ENCODE data around the gene MYT1.
"Not testable (repeated sequence)": the region's sequence is repeated elsewhere in the genome, so short reads cannot be mapped to it uniquely, and the experiment has no call there.

MYT1 gene

DNA sequence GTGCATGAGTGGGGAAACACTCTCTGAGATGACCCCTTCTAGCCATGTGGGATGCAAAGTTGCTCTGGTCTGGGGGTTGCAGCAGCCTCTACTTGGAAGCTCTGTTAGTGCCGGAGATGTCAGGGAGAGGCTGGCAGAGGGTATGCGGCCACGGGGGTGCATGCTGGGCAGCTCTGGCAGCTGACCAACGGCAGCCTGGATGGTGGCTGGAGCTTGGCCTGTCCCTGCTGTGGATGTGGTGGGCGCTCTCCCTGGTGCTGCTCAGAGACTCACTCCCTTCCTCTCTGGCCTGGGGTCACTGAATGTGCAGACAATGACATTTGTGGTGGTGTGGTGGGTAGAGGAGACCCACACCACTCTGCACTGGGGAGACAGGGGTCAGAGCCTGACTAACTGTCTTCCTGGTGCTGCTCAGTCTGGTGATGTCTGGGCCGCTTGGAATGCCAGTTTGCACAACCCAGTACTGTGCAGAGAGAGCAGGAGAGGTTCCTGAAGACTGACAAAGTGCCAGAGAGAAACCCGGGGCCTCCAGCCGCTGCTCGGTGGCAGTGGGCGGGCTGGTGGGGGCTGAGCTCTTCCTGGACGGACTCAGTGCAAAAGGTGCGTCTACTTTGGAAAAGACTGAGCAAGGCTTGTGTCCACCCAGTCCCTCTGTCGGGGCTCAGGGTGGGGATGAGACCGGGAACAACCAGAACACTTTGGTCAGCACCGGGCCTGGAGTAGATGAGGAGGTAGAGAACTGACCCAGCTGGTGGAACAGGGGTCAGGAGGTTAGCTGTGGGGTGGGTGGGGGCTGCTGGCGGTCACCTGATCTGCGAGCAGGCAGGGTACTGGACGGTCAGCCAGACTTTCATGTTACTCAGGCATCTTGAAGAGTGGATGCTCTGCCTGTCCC, 2.7 kb downstream of the MYT1 start:
- Histone ChIP-seq H3K36me3 (ENCODE audit: insufficient read depth, low read length) (no peaks in the 10 kb centered on the region), H3K9ac (ENCODE audit: low read depth, low read length) (no peak overlapping the region), H3K9me3 (ENCODE audit: control insufficient read depth, insufficient read depth, low read length) (no peaks in the 10 kb centered on the region), H3K4me1 (ENCODE audit: insufficient read depth, low read length) (0 out of 2 replicates have a peak, but pooled peaks cover under 1% of the 10 kb centered on the region)

DNA sequence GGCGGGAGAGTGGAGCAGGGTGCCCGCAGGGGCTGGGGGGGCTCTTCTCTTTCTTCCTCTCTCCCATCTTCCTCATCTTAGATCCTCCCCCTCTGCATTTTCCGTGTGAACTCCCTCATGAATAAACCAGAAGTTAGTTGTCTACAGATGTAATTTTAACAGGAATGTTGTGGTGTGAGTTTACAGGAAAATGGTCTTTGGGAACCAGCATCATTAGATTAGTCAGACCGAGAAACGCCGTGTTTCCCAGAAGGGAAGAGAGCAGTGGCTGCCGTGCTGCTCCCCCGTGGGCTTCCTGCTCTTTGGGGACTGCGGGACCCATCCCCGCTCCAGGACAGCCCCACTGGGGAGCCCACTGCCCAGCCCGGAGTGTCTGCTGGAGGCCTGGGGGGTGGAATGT, 3.4 kb downstream of the MYT1 start:
- H3K9ac ChIP-seq (ENCODE audit: low read depth, low read length): no peak overlapping the region
- H3K9me3 ChIP-seq (ENCODE audit: control insufficient read depth, insufficient read depth, low read length): no peaks in the 10 kb centered on the region
- H3K4me1 ChIP-seq (ENCODE audit: insufficient read depth, low read length): 0 out of 2 replicates have a peak, but pooled peaks cover 5% of the 10 kb centered on the region
- H3K36me3 ChIP-seq (ENCODE audit: insufficient read depth, low read length): no peaks in the 10 kb centered on the region

DNA sequence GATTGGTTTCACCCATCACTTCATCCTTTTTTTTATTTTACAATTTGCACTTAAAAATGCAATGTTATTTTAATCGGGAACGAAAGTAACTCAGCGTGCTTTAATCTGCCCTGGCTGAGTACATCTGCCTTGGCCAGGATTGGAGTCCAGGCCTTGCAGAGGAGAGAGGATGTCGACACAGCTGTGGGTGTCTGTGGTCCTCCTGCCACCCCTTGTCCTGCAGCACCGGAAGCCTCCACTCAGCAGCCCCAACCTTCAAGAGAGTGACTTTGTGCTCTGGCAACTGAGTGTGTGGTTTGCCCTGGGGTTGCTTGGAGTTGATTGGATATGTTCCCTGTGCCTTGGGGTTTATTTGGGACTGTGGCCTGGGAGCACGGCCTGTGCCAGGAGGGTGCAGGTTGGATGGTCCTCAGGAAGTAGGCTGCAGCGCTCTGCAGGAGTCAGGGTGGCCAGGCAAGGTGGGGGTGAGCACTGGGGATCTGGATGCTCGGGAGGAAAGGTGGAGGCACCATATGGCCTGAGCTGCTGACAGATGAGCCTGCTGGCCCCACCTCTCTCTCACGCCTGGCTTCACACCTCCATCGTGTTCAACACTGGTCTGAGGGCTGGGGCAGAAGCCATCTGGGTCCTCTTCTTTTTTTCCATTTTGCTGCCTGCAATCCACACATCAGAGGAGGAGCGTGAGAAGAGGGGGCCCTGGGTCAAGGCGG, 4.3 kb downstream of the MYT1 start:
- H3K4me1 ChIP-seq (ENCODE audit: insufficient read depth, low read length): 0 out of 2 replicates have a peak, but pooled peaks cover 5% of the 10 kb centered on the region
- H3K9ac ChIP-seq (ENCODE audit: low read depth, low read length): no peak overlapping the region
- H3K9me3 ChIP-seq (ENCODE audit: control insufficient read depth, insufficient read depth, low read length): no peaks in the 10 kb centered on the region
- H3K36me3 ChIP-seq (ENCODE audit: insufficient read depth, low read length): no peaks in the 10 kb centered on the region

DNA sequence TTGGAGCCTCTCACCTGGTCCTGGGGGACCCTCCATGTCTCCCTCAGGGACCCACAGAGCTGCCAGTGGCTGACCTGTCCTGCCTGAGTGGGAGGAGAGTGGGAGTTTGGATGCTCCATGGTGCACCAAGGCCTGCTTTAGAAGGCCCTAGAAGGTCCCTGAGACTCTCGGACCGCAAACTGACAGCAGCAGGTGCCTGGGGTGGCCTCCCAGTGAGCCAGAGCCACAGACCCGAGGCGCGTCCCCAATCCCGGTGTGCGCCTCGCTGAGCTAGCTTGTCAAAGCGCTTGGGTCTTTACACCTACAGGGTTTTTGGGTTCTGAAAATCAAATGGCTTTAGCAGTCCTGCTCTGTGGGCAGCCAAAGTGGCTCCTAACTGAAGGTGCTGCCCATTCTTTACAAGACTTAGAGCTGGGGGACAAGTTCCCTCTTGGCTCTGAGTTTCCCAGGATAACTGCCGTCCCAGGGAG, 4.9 kb downstream of the MYT1 start:
- Histone ChIP-seq H3K36me3 (ENCODE audit: insufficient read depth, low read length) (no peaks in the 10 kb centered on the region), H3K9me3 (ENCODE audit: control insufficient read depth, insufficient read depth, low read length) (no peaks in the 10 kb centered on the region), H3K9ac (ENCODE audit: low read depth, low read length) (no peak overlapping the region), H3K4me1 (ENCODE audit: insufficient read depth, low read length) (0 out of 2 replicates have a peak, but pooled peaks cover 5% of the 10 kb centered on the region)

DNA sequence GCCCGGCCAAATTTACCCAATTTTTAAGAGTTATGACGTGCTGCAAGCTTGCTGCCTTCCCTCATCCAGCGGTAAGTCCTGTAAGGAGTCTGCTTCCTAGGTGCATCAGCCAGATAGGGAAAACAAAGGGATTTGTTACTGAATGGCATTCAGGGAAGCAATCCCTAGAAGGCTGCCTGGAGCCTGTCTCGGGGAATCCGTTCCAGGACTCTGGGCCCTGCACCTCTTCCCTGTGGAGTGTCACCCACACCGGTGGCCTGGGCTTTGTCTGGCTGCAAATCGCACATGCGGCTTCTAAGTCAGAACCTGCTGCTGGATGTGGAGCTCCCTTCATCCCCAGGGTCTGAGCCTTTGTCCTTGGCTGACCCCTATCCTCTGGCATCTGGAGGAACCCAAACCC, 7.0 kb downstream of the MYT1 start:
- Histone ChIP-seq H3K36me3 (ENCODE audit: insufficient read depth, low read length) (no peaks in the 10 kb centered on the region), H3K9me3 (ENCODE audit: control insufficient read depth, insufficient read depth, low read length) (no peaks in the 10 kb centered on the region)

DNA sequence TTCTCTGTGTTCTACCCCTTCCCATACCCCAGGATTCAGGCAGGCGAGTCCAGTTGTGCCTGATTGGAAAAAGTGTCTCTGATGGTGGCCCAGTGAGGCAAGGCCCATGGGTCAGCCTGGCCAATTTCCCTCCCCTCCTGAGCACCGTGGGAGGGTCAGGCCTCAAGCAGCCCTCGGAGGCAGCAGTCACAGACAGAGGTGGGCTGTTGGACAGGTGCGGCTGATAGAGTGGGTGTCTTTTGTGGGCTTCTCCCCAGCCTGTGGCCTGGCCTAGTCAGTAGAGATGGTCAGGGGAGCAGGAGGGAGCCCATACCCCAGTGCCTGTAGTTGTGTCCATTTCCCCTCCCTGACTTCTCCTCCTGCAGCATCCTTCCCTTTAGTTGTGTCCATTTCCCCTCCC, 8.9 kb downstream of the MYT1 start:
- H3K4me1 ChIP-seq (ENCODE audit: insufficient read depth, low read length): peaks cover 10% of the 10 kb centered on the region; the same call in 1 of the 2 replicates
- H3K9me3 ChIP-seq (ENCODE audit: control insufficient read depth, insufficient read depth, low read length): no peaks in the 10 kb centered on the region
- no peaks in the 10 kb centered on the region for H3K36me3 ChIP-seq (ENCODE audit: insufficient read depth, low read length)
- H3K9ac ChIP-seq (ENCODE audit: low read depth, low read length): no peak overlapping the region

More for the DNA sequence above, 7.0 kb downstream of the MYT1 start:
- 0 out of 2 replicates have a peak, but pooled peaks cover 5% of the 10 kb centered on the region for H3K4me1 ChIP-seq (ENCODE audit: insufficient read depth, low read length)
- H3K9ac ChIP-seq (ENCODE audit: low read depth, low read length): no peak overlapping the region

DNA sequence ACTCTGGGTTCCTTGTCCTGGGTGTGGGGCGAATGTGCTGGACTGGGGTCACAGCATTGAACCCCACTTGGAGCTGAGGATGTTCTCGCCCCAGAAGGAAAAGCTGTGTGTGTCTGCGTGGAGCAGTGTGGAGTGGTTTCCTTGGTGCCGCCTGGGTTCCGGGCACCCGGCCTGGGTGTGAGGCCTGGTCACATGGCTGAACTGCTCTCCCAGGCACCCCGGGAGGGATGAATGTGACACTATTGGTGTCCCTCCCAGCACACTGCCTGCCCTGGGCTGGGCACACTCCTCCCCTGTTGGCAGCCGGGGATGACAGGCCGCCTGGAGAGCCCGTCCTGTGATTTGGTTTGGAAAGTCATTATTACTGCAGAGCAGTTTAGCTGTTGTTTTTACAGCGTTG, 12.3 kb downstream of the MYT1 start:
- peaks cover 10% of the 10 kb centered on the region; the same call in 1 of the 2 replicates for H3K4me1 ChIP-seq (ENCODE audit: insufficient read depth, low read length)
- H3K36me3 ChIP-seq (ENCODE audit: insufficient read depth, low read length): no peaks in the 10 kb centered on the region
- H3K9me3 ChIP-seq (ENCODE audit: control insufficient read depth, insufficient read depth, low read length): no peaks in the 10 kb centered on the region
- no peak overlapping the region for H3K9ac ChIP-seq (ENCODE audit: low read depth, low read length)

DNA sequence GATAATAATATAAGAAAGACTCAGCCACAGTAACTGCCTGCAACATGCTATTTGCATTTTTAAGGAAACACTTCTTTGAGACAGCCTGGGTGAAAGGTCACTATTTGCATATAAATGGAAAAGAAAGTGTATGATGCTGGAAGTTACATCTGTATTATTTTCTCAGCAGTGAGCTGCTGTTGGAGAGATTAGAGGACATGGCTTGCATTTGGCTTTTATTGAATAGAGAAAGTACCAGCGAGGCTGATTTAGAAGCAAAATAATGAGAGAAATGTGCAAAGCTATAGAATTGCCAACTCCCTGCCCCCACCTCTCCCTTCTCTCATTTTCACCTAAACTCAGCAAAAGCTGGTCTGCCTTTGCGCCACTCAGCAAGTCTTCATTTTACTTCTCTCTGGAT, 12.7 kb downstream of the MYT1 start:
- no peaks in the 10 kb centered on the region for H3K9me3 ChIP-seq (ENCODE audit: control insufficient read depth, insufficient read depth, low read length)
- no peaks in the 10 kb centered on the region for H3K36me3 ChIP-seq (ENCODE audit: insufficient read depth, low read length)
- no peak overlapping the region for H3K9ac ChIP-seq (ENCODE audit: low read depth, low read length)
- H3K4me1 ChIP-seq (ENCODE audit: insufficient read depth, low read length): peaks cover 9% of the 10 kb centered on the region; the same call in 1 of the 2 replicates

DNA sequence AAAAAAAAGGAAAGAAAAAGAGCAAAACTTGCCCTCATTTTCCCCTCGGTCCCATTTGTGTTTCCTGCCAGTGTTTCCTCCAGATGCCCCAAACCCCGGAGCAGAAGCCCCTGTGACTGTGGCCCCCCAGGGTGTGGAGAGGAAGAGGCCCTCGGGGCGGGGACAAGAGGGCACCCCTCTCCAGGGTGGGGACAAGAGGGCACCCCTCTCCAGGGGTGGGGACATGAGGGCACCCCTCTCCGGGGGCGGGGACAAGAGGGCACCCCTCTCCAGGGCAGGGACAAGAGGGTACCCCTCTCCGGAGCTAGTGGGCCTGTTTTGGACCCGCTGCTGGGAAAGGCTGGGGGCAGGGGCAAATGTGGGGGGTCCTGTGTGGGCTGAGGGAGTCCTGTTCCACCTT, 13.1 kb downstream of the MYT1 start:
- Histone ChIP-seq H3K9ac (ENCODE audit: low read depth, low read length) (no peak overlapping the region), H3K4me1 (ENCODE audit: insufficient read depth, low read length) (peaks cover 5% of the 10 kb centered on the region; the same call in 1 of the 2 replicates), H3K36me3 (ENCODE audit: insufficient read depth, low read length) (no peaks in the 10 kb centered on the region), H3K9me3 (ENCODE audit: control insufficient read depth, insufficient read depth, low read length) (no peaks in the 10 kb centered on the region)

DNA sequence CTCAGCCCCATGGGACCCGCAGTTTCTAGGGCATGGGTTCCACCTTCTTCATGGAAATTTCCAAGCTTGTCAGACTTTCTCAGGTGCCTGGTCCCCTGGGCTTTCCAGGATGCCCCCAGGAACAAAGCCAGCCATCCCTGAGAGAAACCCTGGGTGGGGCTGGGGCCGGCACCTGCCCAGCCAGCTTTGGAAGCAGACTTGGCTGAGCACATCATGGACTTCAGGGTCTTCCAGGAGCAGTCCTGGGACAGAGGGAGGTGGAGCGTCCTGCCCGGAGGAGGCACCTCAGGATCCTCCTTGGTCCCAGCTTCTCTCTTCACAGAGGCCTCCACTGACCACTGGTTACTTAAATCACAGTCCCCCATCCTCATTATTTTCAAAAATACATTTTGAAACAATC, 13.5 kb downstream of the MYT1 start:
- Histone ChIP-seq H3K9me3 (ENCODE audit: control insufficient read depth, insufficient read depth, low read length) (no peaks in the 10 kb centered on the region), H3K9ac (ENCODE audit: low read depth, low read length) (no peak overlapping the region), H3K4me1 (ENCODE audit: insufficient read depth, low read length) (peaks cover 5% of the 10 kb centered on the region; the same call in 1 of the 2 replicates), H3K36me3 (ENCODE audit: insufficient read depth, low read length) (no peaks in the 10 kb centered on the region)

DNA sequence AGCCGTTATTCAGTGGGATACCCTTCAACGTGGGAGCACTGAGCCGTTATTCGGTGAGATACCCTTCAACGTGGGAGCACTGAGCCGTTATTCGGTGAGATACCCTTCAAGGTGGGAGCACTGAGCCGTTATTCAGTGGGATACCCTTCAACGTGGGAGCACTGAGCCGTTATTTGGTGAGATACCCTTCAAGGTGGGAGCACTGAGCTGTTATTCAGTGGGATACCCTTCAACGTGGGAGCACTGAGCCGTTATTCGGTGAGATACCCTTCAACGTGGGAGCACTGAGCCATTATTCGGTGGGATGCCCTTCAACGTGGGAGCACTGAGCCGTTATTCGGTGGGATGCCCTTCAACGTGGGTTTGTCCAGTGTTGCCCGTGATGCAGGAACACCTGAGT, 14.7 kb downstream of the MYT1 start:
- H3K4me1 ChIP-seq (ENCODE audit: insufficient read depth, low read length); H3K36me3 ChIP-seq (ENCODE audit: insufficient read depth, low read length); H3K9me3 ChIP-seq (ENCODE audit: control insufficient read depth, insufficient read depth, low read length); H3K9ac ChIP-seq (ENCODE audit: low read depth, low read length): not testable (repeated sequence)

DNA sequence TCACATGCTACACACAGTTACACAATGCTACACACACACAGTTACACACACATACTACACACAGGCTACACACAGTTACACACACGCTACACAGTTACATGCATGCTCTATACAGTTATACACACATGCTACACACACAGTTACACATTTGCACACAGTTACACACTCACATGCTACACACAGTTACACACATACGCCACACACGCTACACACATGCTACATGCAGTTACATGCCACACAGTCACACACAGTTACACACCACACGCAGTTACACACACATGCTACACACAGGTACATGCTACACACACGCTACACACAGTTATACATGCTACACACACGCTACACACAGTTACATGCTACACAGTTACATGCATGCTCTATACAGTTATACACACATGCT, 15.6 kb downstream of the MYT1 start:
- H3K9ac ChIP-seq (ENCODE audit: low read depth, low read length): no peak overlapping the region
- H3K36me3 ChIP-seq (ENCODE audit: insufficient read depth, low read length): no peaks in the 10 kb centered on the region
- H3K4me1 ChIP-seq (ENCODE audit: insufficient read depth, low read length): peaks cover 5% of the 10 kb centered on the region; the same call in 1 of the 2 replicates
- H3K9me3 ChIP-seq (ENCODE audit: control insufficient read depth, insufficient read depth, low read length): no peaks in the 10 kb centered on the region

DNA sequence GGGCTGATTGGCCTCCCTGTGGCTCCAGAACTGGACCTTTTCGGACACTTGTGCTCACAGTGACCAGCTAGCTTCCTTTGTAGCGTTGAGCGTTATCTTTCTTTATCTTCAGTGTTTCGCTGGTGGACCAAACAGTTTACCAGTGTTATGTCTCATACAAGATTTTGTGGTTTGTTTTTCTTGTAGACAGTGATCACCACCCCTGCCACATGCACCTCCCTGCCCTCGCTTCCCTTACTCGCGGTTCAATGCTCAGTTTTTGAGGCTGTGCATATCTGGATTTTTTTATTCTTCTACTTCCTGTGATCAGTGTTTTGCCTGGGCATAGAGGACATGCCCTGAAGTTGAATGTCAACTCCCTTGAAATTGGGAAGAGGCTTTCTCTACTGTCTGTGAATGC, 16.4 kb downstream of the MYT1 start:
- Histone ChIP-seq H3K9me3 (ENCODE audit: control insufficient read depth, insufficient read depth, low read length) (no peaks in the 10 kb centered on the region), H3K36me3 (ENCODE audit: insufficient read depth, low read length) (no peaks in the 10 kb centered on the region), H3K9ac (ENCODE audit: low read depth, low read length) (no peak overlapping the region), H3K4me1 (ENCODE audit: insufficient read depth, low read length) (peaks cover 5% of the 10 kb centered on the region; the same call in 1 of the 2 replicates)

DNA sequence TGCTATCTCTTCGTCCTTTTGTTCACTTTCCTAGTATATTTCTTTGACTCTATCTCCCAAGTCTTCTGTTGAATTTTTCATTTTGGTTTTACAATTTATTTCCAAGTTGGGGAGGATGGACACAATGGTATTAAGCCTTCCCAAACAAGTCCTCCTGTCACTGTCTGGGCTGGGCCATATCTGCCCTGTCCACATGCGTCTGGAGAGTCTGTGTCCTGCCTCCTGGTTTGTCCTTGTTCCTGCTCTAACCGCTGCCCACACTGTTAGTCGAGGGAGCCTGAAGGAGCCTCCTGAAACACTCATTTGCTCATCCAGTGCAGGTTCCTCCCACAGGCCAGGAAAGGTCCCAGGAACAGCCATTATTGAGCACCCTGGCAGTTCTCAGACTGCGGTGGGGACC, 17.1 kb downstream of the MYT1 start:
- Histone ChIP-seq H3K4me1 (ENCODE audit: insufficient read depth, low read length) (peaks cover 3% of the 10 kb centered on the region; the same call in 1 of the 2 replicates), H3K36me3 (ENCODE audit: insufficient read depth, low read length) (no peaks in the 10 kb centered on the region), H3K9me3 (ENCODE audit: control insufficient read depth, insufficient read depth, low read length) (peaks cover under 1% of the 10 kb centered on the region; the same call in 1 of the 2 replicates), H3K9ac (ENCODE audit: low read depth, low read length) (no peak overlapping the region)

Measured in ES-I3 (cell line).